Measurements from ENCODE around the gene GADD45G.

GADD45G gene

GRCh38 chr9:89655056-89655989 is 50.5 kb downstream of the GADD45G start:
- no peak for DNase-seq
